ENCODE results near the gene URB1.

The URB1 gene

DNA sequence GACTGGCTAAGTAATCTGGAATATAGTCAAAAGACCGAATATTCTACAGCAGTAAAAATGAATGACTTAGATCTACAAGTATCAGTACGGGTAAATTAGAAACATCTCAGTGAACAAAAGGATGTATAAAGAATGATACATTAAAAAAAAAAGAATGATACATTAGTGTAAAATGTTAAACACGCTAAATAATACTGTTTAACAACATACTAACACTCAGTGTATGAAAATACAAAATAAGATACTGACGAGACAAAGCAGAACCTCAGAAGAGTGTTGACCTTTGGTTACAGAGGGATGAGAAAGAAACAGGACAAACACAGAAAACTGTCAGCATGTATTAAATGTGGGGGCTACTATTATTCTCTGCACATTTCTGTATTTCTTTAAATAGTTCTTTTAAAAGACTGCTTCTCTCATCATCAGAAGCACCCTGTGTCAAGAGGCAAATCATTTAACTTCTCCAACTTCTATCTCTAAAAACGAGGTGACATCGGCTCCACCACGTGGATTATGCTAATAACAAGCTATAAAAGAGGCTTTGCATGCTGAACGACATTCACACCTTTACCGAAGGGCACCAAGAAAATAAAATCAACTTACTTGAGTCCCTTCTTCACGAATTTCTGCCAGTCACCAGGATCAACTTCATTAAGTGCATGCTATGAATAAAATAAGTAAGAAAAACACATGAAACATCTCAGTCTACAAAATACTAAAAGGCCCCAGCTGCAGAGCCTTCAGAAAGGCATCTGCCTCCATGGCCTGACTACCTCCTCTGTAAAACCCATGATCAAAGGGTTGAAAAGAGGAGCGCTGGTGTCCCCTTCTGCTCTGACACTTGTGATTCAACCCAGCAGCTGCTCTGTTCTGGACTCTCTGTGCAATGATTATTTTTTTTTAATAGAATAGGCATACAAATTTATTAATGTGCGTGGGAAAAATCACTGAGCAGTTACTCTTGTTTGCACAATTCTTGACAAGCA lies 51.7 kb downstream of the URB1 start:
- DNase-seq: no peak

DNA sequence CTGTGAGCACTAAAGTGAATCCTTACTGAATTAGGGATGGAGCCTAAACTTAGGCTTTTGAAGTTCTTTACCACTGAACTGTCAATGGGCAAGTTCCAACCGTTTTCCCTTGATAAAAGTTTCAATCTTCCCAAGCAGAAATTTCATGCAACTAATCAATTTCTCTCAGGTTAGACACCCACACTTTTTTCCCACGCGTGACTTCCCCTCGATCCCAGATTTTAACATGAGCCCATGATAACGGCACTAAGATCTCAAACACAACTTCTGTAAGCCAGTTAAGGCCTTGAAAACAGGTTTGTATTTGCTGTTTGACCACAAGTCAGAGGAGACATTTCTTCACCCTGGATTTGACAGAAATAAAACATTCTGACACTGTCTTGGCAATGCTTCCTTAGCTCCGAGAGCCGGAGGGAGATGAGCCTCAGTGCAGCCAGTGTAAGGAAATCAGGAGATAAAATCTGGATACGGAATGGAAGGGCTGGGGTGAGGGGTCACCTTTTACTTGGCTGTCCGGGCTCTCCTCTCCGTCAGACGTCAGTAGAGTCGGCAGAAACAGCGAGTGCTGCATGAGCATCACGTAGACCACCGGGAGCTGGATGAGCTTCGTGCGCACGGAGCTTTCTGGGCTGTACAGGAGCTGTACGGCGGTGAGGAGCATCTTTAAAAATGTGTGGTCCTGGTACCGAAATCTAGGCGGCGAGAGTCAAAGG lies 54.4 kb downstream of the URB1 start:
- no peak for DNase-seq

DNA sequence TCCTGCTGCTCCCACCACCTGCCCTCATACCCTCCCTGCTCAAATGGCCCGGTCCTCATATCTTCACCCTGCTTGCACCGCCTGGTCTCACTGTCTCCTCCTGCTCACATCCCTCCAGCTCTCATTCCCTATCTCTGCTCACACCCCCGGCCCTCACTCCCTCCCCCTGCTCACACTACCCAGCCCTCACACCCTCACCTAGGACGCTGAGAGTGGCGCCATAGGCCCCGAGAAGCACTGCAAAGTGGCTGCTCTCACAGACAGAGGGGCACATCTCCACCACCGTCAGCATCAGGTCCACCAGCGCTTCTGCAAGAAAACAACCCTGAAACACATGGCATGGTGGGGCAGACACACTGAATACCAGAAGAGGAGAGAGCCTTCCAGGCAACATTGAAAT lies 55.6 kb downstream of the URB1 start:
- no peak for DNase-seq

DNA sequence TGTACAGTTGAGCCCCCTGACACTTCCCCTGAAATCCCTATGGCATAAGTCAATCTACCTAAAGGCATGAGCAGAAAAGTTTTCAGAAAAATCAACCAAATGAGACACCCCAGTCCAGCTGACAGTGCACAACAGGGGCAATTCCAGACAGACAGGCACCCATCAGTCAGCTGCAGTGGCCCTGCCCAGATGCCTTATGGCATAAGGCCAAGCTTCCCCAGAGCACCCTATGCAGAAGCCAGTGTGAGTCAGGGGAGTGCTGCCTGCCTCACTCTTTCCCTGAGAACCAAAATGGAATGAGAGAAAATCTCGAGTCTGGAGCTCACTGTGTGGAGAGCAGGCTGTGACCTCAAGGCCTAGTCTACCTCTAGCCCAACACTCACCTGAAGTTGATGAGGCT lies 56.1 kb downstream of the URB1 start:
- no peak for DNase-seq

DNA sequence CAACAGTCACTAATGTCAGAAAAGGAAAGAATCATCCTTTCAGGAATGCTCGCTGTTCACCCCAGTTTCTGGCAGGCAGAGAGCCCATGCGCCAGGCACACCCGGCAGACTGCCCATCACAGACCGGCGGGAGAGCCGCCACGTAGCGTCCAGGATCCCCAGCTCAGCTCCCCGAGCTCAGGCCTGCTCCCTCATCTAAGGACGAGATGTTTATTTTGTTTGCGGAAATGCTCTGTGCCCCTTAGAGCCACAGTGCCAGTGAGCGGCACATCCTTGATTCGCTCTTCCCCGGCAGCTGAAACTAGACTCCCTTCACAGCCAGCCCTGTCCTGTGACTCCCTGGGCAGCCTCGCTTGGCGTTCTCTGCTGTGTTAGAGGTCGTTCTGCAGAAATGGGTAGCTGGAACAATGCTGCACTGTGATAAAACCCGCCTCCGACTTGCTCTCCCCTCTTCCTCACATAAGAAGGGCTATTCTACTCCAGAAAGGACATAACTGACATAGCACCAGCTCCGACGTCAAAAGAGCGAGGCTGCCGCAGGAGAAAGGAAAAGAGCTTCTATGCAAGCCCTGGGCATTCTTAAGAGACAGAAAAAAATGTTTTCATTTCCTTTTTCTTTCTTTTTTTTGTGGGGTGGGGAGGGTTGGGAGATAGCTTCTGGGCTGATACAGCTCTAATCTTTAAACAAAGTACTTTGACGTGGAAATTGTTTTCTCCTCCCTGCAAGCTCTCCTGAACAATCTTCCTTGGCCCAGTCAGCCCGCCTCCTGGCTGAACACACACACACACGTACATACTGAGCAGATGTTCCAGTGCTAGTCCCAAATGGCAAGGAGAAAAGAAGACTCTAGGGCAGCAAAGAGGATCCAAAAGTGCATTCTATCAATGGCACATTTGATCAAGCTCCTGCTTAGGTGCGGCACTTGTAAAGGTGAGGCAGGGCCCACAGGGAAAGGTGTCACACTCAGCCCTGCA lies 56.9 kb downstream of the URB1 start:
- no peak for DNase-seq

DNA sequence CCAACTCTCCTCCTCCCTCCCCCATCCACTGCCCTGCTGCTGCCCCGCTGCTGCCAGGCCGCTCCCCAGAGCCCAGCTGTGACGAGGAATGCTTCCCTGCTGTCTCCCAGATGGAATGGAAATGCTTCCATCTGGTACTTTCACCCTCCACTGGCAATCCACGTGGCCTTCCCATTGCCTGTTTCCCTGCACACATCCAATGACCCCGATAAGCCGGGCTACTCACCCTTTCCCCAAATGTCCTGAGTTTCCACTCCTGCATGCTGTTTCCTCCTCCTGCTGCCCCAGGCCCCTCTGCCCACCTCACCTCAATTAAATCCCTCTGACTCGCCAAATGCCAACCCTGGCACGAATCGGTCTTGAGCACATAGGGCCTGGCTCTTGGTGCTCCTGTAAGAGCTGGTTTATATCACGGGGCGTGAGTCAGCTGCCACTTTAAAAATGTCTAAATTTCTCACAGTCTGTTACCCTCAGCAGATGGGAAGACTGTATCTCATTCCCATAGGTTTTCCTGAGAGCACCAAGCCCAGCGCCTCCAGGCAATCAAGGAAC lies 57.8 kb downstream of the URB1 start:
- DNase-seq: no peak

DNA sequence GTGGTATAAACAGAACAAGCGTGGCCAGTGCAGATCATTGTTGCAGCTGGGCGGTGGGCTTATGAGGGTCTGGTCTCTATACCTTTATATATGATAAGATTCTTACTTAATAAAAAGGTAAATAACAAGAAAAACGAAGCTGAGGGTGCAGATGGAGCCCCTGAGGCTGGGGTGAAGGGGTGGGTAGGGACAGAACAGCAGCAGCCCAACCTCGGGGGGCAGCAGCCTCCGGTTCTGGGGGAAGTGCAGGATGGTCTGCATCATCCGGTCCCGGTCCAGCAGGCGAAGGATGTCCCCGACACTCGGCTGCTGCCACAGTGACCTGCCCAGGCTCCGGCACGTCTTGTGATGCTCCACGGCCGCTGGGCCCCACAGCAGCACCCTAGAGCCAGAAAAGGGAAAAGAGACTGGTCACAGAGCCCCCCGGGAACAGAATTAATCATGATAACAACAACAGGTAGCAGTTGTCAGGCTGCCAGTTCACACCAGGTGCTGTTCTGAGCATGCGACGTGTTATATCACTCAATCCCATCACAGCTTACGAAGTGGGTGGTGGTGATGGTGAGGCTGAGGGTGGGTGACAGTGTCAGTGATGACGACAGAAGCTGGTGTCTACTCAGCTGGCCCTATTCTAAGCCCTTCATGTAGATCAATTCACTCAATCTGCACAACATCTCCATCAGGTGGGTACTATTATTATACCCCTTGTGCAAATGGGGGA lies 58.7 kb downstream of the URB1 start:
- no peak for DNase-seq

DNA sequence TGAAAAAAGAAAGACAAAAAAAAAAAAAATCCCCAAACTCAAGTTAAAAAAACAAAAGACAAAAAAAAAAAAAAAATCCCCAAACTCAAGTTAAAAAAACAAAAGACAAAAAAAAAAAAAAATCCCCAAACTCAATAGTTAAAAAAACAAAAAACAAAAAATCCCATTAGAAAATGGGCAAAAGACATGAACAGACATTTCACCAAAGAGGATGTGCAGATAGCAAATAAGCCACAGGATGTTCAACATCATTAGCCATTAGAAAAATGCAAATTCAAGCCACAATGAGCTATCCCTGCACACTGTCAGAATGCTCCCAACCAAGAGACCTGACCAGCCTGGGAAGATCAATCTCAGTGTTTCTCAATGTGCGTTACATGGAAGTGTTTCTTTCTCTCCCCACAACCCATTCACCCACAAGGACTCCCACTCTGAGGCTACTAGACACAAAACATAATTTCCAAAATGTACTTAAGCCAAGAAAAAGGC lies 60.3 kb downstream of the URB1 start:
- DNase-seq: no peak

DNA sequence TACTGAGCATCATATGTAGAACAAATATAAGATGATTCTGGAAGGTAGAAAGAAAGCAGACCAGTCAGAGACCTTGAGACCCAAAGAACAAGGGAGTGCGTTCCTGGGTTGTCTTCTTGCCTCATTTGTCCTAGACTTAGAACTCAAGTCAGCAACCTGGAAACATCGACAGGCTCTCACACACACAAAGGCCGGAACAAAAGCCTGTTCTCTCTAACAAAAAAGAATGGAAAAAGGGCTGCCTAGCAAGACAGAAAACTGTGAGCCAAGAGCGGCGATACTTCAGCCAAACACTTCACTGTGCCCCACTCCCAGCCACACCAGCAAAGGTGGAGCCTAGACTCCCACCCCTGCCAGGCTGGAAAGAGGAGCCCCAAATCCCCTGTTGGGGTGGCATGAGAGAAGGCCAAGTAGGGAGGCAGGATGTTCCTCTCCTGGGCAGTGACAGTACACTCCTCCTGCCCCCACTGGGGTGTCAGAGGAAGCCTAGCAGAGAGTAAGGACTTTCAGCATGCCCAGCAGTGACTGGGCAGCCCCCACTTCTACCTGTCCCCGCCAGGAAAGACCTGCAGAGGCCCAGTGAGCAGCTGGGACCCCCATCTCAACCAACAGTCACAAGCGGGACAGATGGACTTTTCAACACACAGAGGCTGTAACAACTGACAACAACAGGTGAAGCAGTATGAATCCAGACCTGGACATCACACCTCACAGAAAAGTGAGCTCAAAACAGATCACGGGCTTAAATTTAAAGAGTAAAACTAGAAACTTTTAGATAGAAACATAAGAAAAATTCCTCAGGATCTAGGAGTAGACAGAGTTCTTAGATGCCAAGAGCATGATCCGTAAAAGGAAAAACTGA lies 61.1 kb downstream of the URB1 start:
- DNase-seq: no peak

DNA sequence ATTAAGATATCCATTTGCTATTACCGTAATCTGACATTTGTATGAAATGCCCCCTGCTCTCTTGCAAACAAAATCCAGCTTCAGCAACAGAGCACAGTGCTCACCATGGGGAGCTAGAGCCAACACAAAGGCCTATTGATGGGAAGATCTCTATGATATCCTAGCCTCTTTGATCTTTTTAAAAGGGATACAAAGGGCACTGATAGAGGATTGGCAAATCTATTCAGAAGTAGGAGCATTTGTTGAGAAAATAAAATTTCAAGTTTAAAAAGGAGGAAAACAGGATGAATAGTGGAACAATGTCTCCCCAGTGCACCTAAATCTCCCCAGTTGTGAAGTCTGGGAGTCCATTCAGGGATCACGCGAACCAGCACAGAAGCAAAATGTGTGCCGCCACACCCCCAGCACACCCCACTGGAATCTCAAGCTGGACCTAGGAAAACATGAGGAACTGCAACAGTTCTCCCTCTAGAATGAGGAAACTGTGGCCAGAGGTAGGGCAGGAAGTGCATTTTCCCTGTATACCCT lies 62.0 kb downstream of the URB1 start:
- no peak for DNase-seq

DNA sequence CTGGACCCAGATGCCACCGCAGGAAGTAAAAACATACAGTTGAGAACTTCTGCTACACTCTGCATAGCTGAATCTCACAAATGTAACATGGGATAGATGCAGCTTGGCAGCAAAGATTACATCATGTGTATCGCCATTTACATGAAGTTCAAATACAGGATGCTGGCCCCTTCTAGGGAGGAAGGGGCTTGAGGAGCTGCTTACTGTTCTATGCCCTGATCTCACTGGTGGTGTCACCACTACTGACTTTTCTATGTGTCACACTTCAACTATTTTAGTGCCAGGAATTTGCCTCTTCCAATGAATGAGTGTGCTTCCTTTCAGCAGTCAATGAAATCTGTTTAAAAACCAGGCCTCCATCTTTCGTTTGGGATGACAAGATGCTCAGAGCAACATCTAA lies 63.0 kb downstream of the URB1 start:
- no peak for DNase-seq

DNA sequence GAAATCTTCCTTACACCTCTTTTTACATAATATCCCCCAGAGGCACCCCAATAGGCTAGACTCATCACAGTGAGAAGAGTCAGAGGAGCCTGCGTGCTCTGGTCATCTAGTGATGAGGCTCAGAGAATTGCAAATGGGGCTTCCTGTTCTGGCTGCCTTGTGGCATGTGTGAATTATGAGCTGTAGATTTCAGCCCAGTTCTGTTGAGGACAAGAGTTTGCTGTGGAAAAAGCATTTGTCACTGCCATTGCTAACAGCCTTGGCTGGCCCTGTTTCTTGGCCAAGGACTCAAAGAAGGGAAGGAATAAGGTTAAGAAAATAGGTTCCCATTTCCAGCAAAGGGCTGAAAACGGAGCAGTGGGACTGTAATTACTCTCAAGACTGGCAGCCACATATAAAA lies 63.5 kb downstream of the URB1 start:
- DNase-seq: no peak

DNA sequence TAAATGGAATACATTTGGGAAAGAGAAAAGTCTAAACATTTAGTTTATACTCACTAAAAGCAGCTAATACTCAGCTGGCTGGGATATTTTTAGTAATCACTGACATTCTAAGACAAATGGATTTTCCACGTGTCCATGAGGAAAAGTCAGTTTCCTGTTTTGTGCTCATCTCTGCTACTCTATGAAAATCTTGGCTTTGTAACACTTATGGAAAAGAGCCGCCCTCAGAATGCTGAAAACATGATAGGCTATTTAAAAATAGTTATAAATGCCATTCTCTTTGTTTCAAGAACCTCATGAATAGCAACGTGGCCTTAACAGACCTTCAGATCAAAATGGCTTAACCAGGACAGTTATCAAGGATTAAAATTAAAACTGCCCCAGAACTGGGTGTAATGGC lies 64.2 kb downstream of the URB1 start:
- no peak for DNase-seq

DNA sequence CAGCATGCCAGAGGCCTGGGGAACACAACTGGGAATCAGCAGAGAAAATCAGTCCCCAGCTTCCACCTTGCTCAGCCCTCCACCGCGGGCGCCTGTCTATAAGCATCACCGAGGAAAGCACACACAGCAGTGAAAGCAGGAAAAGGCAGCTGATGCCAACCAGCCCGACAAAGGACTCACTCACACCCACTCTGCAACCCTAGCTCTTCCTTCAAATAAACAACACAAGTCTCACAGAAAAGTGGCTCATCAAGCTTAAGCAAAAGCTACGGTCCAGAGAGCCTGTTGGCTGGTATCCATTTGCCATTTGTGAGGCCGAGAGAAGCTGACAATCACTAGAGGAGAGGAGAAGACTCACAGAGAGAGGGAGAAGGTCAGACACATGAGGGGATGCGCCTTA lies 67.1 kb downstream of the URB1 start:
- no peak for DNase-seq

DNA sequence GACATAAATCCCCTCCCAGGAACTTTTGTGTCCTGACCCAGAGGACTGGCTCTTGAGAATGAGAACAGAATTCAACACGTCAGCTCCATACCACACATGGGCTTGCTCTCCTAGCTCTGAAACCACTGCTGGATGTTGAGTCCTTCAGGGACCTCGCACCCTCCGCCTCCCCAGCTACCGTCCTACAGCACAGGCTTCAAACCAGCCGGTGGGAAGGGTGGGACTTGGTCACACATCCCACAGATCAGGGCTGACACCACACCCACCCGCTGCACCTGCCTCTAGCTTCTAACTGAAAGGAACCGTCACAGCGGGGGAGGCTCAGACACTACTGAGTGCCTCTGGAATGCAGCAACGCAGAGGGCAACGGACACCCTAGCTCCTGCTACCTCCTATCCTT lies 70.1 kb downstream of the URB1 start:
- no peak for DNase-seq

DNA sequence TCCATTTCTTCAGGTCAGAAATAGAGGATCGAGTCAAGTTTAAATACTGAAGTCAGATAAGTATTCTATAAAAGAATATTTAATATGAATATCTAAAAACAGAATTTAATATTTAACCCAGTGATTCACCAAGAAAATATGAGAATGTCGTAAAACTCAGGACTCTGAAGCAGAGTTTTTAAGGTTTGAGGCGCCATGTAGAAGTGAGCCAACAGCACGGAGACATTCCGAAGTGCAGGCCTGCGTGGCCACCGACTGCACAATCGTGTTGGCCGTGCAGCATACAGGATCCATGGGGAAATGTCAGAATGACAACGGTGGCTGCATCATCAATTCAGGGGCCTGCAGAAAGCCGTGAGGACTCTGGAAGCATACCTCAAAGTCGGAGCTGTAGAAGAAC lies 70.7 kb downstream of the URB1 start:
- DNase-seq: no peak

DNA sequence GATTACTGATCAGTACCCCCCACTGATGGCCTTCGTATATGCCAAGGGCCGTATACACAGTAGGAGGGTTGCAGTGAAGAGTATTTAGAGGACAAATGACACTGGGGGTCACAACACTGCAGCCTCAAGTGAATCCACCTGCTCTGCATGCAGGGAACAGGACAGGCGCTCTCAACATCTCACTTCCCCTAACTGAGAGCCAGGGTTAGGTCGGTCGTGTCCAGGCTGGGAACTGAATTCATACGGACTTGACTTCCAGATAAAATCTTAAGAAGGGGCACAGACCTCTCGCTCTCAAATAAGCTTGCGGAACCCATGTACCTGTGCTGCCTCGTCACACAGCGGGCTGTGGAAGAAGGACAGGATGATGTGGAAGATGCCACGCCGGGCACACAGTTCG lies 71.3 kb downstream of the URB1 start:
- no peak for DNase-seq

DNA sequence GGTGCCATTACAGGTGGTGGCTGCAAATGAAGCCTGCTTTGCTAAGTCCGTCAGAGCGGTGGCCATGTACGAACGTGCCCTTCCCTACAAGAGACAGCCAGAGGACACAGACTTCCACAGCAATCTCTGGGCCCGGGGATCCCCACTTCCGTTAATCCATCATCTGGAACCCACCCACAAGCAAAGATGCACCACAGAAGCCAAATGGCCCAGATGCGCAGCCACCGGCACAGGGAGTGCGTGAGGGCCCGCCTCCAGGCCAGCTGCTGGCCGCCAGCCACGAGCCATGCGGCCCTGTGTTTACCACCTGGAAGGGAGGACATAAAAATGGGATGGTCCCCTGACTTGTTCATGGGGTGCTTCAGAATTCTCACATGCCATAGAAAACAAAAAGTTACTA lies 72.1 kb downstream of the URB1 start:
- DNase-seq: no peak

DNA sequence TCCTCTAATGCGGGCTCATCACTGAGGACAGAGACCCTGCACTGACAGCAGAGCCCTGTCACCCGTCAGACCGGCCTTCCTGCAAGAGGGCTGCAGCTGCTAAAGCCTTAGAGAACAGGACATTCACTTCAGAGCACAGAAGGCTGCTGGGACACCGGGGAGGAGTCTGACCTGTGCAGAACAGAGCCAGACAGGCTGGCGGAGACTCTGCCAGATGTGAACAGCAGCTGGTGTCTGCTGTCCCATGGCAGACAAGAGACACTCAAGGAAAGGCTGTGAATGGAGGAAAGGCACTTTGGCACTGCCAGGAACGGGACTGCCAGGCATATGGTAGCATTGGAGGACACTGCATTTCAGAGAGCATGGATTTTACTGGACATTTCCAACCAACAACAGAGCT lies 72.8 kb downstream of the URB1 start:
- DNase-seq: no peak

DNA sequence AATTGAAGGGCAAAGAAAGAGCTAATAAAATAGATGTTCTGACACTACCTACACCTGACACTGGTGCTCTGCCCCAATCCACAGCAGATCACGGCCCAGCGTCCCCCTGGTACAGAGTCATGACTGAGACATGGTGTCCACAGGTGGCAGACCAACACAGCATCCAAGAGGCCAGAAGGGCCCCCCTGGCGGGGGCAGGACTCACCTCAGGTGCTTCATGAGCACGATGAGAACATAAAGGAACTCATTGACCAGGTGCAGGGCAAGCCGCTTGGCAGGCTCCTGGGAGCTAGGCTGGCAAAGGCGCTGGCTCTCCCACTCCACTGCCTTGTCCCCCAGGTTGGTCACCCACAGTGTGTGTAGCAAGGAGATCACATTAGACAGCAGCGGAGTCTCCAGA lies 73.8 kb downstream of the URB1 start:
- DNase-seq: no peak

DNA sequence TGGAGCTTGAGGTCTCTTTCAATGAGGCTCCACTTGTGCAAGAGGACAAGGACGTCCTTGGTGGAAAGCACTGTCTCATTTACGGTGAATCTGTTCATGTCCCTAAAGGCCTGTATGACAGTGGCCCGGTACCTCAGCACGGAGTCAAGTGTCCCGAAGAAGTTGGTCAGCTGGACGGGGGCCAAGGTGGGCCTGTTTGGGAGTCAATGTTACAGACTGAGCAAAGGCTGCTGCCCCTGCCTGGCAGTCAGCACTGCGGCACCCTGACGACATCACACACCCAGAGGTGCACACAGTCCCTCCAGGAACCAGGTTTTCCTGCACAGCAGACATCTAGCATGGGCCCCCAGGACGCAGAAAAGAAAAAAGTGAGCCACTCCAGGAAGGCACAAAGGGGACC lies 75.1 kb downstream of the URB1 start:
- DNase-seq: no peak
